HAP-1 (cell line): ENCODE data around the gene MAP6D1.

ENCODE experiments used
- DNase-seq, 2 experiments: peaks; one replicate each; pipeline ENCODE4 v3.0.0-alpha.2; 2016 to 2020; ENCODE audit warnings: low spot score in 2 of 2
- H3K27me3 ChIP-seq: fragments of 250-450 bp; sonication (Bioruptor Pico); 2 replicates; pipeline ENCODE4 v1.5.1; 2020; ENCODE audit warnings: low read depth, mild to moderate bottlenecking, moderate library complexity
- H3K36me3 ChIP-seq: fragments of 250-450 bp; sonication (Bioruptor Pico); replicated peaks from 2 replicates; pipeline ENCODE4 v1.5.1; 2020; ENCODE audit warnings: mild to moderate bottlenecking
- H3K4me1 ChIP-seq: fragments of 250-450 bp; sonication (Bioruptor Pico); 2 replicates; pipeline ENCODE4 v1.5.1; 2020; ENCODE audit warnings: mild to moderate bottlenecking
- H3K4me3 ChIP-seq: fragments of 250-450 bp; sonication (Bioruptor Pico); 2 replicates; pipeline ENCODE4 v1.5.1; 2020; ENCODE audit warnings: mild to moderate bottlenecking, moderate library complexity
- H3K9me3 ChIP-seq: fragments of 250-450 bp; sonication (Bioruptor Pico); 2 replicates; pipeline ENCODE4 v1.5.1; 2020; ENCODE audit warnings: mild to moderate bottlenecking, moderate library complexity
- in situ Hi-C: fragments of 300-500 bp; cut with MboI; formaldehyde crosslinking; loops from 3 replicates; pipeline ENCODE4 v1.14.3; 2020; ENCODE audit warnings: low sequenced_read_pairs, inconsistent platforms, mixed read lengths

The MAP6D1 gene

GRCh38 chr3:183825456-183826161 is at the start of gene MAP6D1:
Gene MAP6D1, minus strand, starts transcription at chr3:183825577. Its CDS starts 30 bp downstream, at chr3:183825547.
- in situ Hi-C loops, result no loop called here
- peaks cover 8% of the 10 kb centered on the region for H3K4me1 ChIP-seq
- peak within 1 kb of the TSS; percentile 62 for H3K4me3 ChIP-seq
- H3K36me3 ChIP-seq, result peaks cover 9% of the 10 kb centered on the region
- no peaks in the 10 kb centered on the region for H3K9me3 ChIP-seq
- H3K27me3 ChIP-seq, result no peaks in the 10 kb centered on the region
- DNase-seq, result peak; percentile 79 to 88

GRCh38 chr3:183873914-183874313 is 48.5 kb upstream of the MAP6D1 start:
- no peaks in the 10 kb centered on the region for H3K9me3 ChIP-seq
- no peaks in the 10 kb centered on the region; the same call in 1 of the 2 replicates for H3K36me3 ChIP-seq
- no peak for DNase-seq
- no peaks in the 10 kb centered on the region for H3K4me1 ChIP-seq
- no peaks in the 10 kb centered on the region for H3K27me3 ChIP-seq
- no peak overlapping the region for H3K4me3 ChIP-seq
- in situ Hi-C loops, result no loop called here

- no peaks in the 10 kb centered on the region for H3K27me3 ChIP-seq
- H3K4me1 ChIP-seq, result no peaks in the 10 kb centered on the region; the same call in 1 of the 2 replicates
- no peaks in the 10 kb centered on the region for H3K9me3 ChIP-seq
- H3K4me3 ChIP-seq, result no peak overlapping the region
- H3K36me3 ChIP-seq, result peaks cover 11% of the 10 kb centered on the region
- in situ Hi-C loops, result no loop called here
- DNase-seq, result no peak
These were observed 46.2 kb upstream of the MAP6D1 start for GRCh38 chr3:183871541-183871940.

- Histone ChIP-seq H3K9me3 (no peaks in the 10 kb centered on the region), H3K27me3 (no peaks in the 10 kb centered on the region), H3K4me3 (no peak overlapping the region), H3K4me1 (no peaks in the 10 kb centered on the region; the same call in 1 of the 2 replicates), H3K36me3 (peaks cover 18% of the 10 kb centered on the region)
- in situ Hi-C loops, result no loop called here
- DNase-seq, result no peak
These were observed 45.2 kb upstream of the MAP6D1 start for GRCh38 chr3:183870563-183870962.

- no peaks in the 10 kb centered on the region; the same call in 1 of the 2 replicates for H3K4me1 ChIP-seq
- peaks cover 29% of the 10 kb centered on the region for H3K36me3 ChIP-seq
- no peaks in the 10 kb centered on the region for H3K27me3 ChIP-seq
- H3K9me3 ChIP-seq, result no peaks in the 10 kb centered on the region
- in situ Hi-C loops, result no loop called here
- DNase-seq, result no peak
- no peak overlapping the region for H3K4me3 ChIP-seq
These were observed 43.4 kb upstream of the MAP6D1 start for GRCh38 chr3:183868796-183869195.

- H3K36me3 ChIP-seq, result peaks cover 56% of the 10 kb centered on the region
- H3K4me3 ChIP-seq, result no peak overlapping the region
These were observed 37.2 kb upstream of the MAP6D1 start for GRCh38 chr3:183862610-183863009.

GRCh38 chr3:183857863-183858262 is 32.5 kb upstream of the MAP6D1 start:
- in situ Hi-C loops, result no loop called here
- Histone ChIP-seq H3K36me3 (peaks cover 40% of the 10 kb centered on the region), H3K27me3 (no peaks in the 10 kb centered on the region), H3K9me3 (no peaks in the 10 kb centered on the region), H3K4me1 (no peaks in the 10 kb centered on the region), H3K4me3 (no peak overlapping the region)
- no peak for DNase-seq

More at GRCh38 chr3:183862610-183863009, 37.2 kb upstream of the MAP6D1 start:
- in situ Hi-C loops, result no loop called here
- DNase-seq, result no peak
- H3K4me1 ChIP-seq, result no peaks in the 10 kb centered on the region; the same call in 1 of the 2 replicates
- no peaks in the 10 kb centered on the region for H3K9me3 ChIP-seq
- no peaks in the 10 kb centered on the region for H3K27me3 ChIP-seq

- Histone ChIP-seq H3K4me1 (no peaks in the 10 kb centered on the region), H3K36me3 (peaks cover 42% of the 10 kb centered on the region), H3K4me3 (no peak overlapping the region), H3K9me3 (no peaks in the 10 kb centered on the region), H3K27me3 (no peaks in the 10 kb centered on the region)
- no peak for DNase-seq
- in situ Hi-C loops, result no loop called here
These were observed 29.1 kb upstream of the MAP6D1 start for GRCh38 chr3:183854318-183855035.

- Histone ChIP-seq H3K27me3 (no peaks in the 10 kb centered on the region), H3K36me3 (peaks cover 66% of the 10 kb centered on the region), H3K4me3 (no peak overlapping the region), H3K9me3 (no peaks in the 10 kb centered on the region), H3K4me1 (no peaks in the 10 kb centered on the region)
- in situ Hi-C loops, result no loop called here
- no peak for DNase-seq
These were observed 20.4 kb upstream of the MAP6D1 start for GRCh38 chr3:183845608-183846288.

- in situ Hi-C loops, result no loop called here
- Histone ChIP-seq H3K4me3 (no peak overlapping the region), H3K4me1 (no peaks in the 10 kb centered on the region), H3K9me3 (no peaks in the 10 kb centered on the region), H3K27me3 (no peaks in the 10 kb centered on the region), H3K36me3 (peaks cover 62% of the 10 kb centered on the region)
- no peak for DNase-seq
These were observed 19.7 kb upstream of the MAP6D1 start for GRCh38 chr3:183845090-183845489.

- H3K9me3 ChIP-seq, result no peaks in the 10 kb centered on the region
- H3K4me3 ChIP-seq, result no peak overlapping the region
- peaks cover 62% of the 10 kb centered on the region for H3K36me3 ChIP-seq
- H3K4me1 ChIP-seq, result no peaks in the 10 kb centered on the region
- DNase-seq, result no peak
- H3K27me3 ChIP-seq, result no peaks in the 10 kb centered on the region
- in situ Hi-C loops, result no loop called here
These were observed 19.2 kb upstream of the MAP6D1 start for GRCh38 chr3:183844606-183845005.

GRCh38 chr3:183839751-183840150 is 14.4 kb upstream of the MAP6D1 start:
- H3K36me3 ChIP-seq, result peaks cover 51% of the 10 kb centered on the region
- in situ Hi-C loops, result no loop called here
- H3K4me1 ChIP-seq, result no peaks in the 10 kb centered on the region
- H3K27me3 ChIP-seq, result no peaks in the 10 kb centered on the region
- no peaks in the 10 kb centered on the region for H3K9me3 ChIP-seq
- no peak overlapping the region for H3K4me3 ChIP-seq
- DNase-seq, result no peak

GRCh38 chr3:183837894-183838293 is 12.5 kb upstream of the MAP6D1 start:
- H3K4me3 ChIP-seq, result no peak overlapping the region
- no peaks in the 10 kb centered on the region for H3K4me1 ChIP-seq
- no peaks in the 10 kb centered on the region for H3K9me3 ChIP-seq
- peaks cover 46% of the 10 kb centered on the region for H3K36me3 ChIP-seq
- DNase-seq, result no peak
- in situ Hi-C loops, result no loop called here
- no peaks in the 10 kb centered on the region for H3K27me3 ChIP-seq

GRCh38 chr3:183837390-183837789 is 12.0 kb upstream of the MAP6D1 start:
- no peak for DNase-seq
- Histone ChIP-seq H3K4me3 (no peak overlapping the region), H3K9me3 (no peaks in the 10 kb centered on the region), H3K4me1 (no peaks in the 10 kb centered on the region), H3K27me3 (no peaks in the 10 kb centered on the region), H3K36me3 (peaks cover 49% of the 10 kb centered on the region)
- in situ Hi-C loops, result no loop called here
